WERI-Rb-1 (cell line): ENCODE data around the gene TMEM272.
A peak's percentile ranks its signal among the peaks of the same experiment; 100 is the strongest.

ENCODE experiments used
- DNase-seq: peaks from one replicate; pipeline ENCODE4 v3.0.0-alpha.2; 2020
- H3K27ac ChIP-seq: fragments of 250-450 bp; sonication (Bioruptor Pico); 2 replicates; pipeline ENCODE4 v1.5.1; 2020; ENCODE audit warnings: mild to moderate bottlenecking, moderate library complexity
- H3K27me3 ChIP-seq: fragments of 250-450 bp; sonication (Bioruptor Pico); 2 replicates; pipeline ENCODE4 v1.5.1; 2021; ENCODE audit warnings: mild to moderate bottlenecking, low read depth, moderate library complexity; ENCODE audit not compliant: insufficient read depth, severe bottlenecking
- H3K36me3 ChIP-seq: fragments of 250-450 bp; sonication (Bioruptor Pico); 2 replicates; pipeline ENCODE4 v1.5.1; 2020; ENCODE audit warnings: mild to moderate bottlenecking, moderate library complexity
- H3K4me3 ChIP-seq: 2 replicates; pipeline ENCODE4 v1.5.1; 2011; ENCODE audit warnings: low read depth, mild to moderate bottlenecking, control low read depth, low read length
- H3K9me3 ChIP-seq: fragments of 250-450 bp; sonication (Bioruptor Pico); 2 replicates; pipeline ENCODE4 v1.5.1; 2021; ENCODE audit warnings: mild to moderate bottlenecking, moderate library complexity; ENCODE audit not compliant: severe bottlenecking
- TF ChIP-seq, protein P1 (sequence below): IDR thresholded peaks from 2 replicates; pipeline ENCODE4 v1.5.1; 2011; ENCODE audit warnings: low read depth, mild to moderate bottlenecking, control low read depth, inconsistent platforms, low read length

The TMEM272 gene

GRCh38 chr13:51768378-51768921 lies 76.5 kb downstream of the TMEM272 start:
- Histone ChIP-seq H3K9me3 (no peaks in the 10 kb centered on the region), H3K27me3 (no peaks in the 10 kb centered on the region), H3K36me3 (no peaks in the 10 kb centered on the region), H3K4me3 (no peak overlapping the region), H3K27ac (no peak overlapping the region)
- TF ChIP-seq, protein P1, sequence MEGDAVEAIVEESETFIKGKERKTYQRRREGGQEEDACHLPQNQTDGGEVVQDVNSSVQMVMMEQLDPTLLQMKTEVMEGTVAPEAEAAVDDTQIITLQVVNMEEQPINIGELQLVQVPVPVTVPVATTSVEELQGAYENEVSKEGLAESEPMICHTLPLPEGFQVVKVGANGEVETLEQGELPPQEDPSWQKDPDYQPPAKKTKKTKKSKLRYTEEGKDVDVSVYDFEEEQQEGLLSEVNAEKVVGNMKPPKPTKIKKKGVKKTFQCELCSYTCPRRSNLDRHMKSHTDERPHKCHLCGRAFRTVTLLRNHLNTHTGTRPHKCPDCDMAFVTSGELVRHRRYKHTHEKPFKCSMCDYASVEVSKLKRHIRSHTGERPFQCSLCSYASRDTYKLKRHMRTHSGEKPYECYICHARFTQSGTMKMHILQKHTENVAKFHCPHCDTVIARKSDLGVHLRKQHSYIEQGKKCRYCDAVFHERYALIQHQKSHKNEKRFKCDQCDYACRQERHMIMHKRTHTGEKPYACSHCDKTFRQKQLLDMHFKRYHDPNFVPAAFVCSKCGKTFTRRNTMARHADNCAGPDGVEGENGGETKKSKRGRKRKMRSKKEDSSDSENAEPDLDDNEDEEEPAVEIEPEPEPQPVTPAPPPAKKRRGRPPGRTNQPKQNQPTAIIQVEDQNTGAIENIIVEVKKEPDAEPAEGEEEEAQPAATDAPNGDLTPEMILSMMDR: no peak
- DNase-seq: no peak

DNA sequence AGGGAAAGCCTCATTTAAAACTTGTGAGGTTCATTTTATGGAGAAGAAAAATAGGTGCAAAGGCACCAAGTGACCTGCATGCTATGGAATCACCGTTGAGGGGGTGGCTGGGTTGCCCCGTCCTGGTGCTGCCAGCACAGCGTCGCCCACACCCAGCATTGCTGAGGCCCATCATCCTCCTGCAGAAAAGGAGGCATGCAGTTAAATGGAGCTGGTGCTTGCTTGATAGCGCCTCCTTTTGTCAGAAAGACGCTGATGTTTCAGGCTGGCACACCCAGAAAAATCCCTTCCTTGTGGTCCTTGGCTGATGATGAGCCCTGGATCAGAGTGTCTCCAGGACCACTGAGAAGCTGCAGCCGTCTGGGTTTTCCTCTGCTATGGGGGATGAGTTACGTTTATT lies 77.9 kb downstream of the TMEM272 start:
- no peak overlapping the region for H3K27ac ChIP-seq
- DNase-seq: no peak
- no peak overlapping the region for H3K4me3 ChIP-seq
- H3K27me3 ChIP-seq: no peaks in the 10 kb centered on the region
- TF ChIP-seq, protein P1: 0 out of 2 replicates have a peak, but pooled peaks have one; percentile 25
- H3K9me3 ChIP-seq: no peaks in the 10 kb centered on the region
- no peaks in the 10 kb centered on the region for H3K36me3 ChIP-seq

DNA sequence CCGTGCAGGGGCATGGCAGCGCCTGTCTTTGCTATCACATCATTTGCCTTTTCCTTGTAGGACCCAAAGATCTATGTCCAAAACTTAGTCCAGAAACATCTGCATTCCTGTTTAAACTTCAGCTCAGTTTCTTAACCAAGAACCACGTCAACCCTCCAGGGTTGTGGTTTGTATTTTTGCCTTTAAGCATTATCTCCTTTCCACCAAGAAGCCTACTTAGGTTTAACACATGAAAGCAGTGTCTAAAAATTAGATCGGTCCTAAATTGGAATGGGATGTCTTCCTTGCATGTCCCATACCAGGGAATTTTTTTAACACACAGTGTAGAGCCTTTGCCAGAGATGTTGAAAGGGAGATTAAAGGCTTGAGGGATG lies 79.8 kb downstream of the TMEM272 start:
- Histone ChIP-seq H3K36me3 (no peaks in the 10 kb centered on the region), H3K27me3 (no peaks in the 10 kb centered on the region), H3K27ac (no peak overlapping the region), H3K9me3 (no peaks in the 10 kb centered on the region), H3K4me3 (no peak overlapping the region)
- no peak for DNase-seq
- TF ChIP-seq, protein P1: no peak

GRCh38 chr13:51764184-51765141 lies 80.5 kb downstream of the TMEM272 start:
- no peak overlapping the region for H3K27ac ChIP-seq
- DNase-seq: no peak
- no peaks in the 10 kb centered on the region for H3K27me3 ChIP-seq
- H3K4me3 ChIP-seq: no peak overlapping the region
- no peaks in the 10 kb centered on the region for H3K36me3 ChIP-seq
- H3K9me3 ChIP-seq: no peaks in the 10 kb centered on the region
- TF ChIP-seq, protein P1: no peak

- H3K27me3 ChIP-seq: no peaks in the 10 kb centered on the region
Observed at GRCh38 chr13:51763486-51763885, 81.5 kb downstream of the TMEM272 start.

More at GRCh38 chr13:51763486-51763885, 81.5 kb downstream of the TMEM272 start:
- DNase-seq: no peak
- Histone ChIP-seq H3K4me3 (no peak overlapping the region), H3K9me3 (no peaks in the 10 kb centered on the region), H3K36me3 (no peaks in the 10 kb centered on the region), H3K27ac (no peak overlapping the region)
- TF ChIP-seq, protein P1: no peak
